GM18498 (cell line): Measurements from ENCODE around the gene TBXA2R.

Source experiments
- ATAC-seq: cut with Tn5 transposase; IDR thresholded peaks from one replicate; pipeline ENCODE4 v1.9.1; 2021; ENCODE audit warnings: mild to moderate bottlenecking, moderate library complexity; ENCODE audit not compliant: unreplicated experiment

The TBXA2R gene

GRCh38 chr19:3620817-3621547, 14.3 kb upstream of the TBXA2R start:
- ATAC-seq, result no peak

- ATAC-seq, result no peak
These were observed 13.6 kb upstream of the TBXA2R start for GRCh38 chr19:3620145-3620816.

- ATAC-seq, result no peak
These were observed 12.9 kb upstream of the TBXA2R start for GRCh38 chr19:3619631-3620012.

GRCh38 chr19:3618811-3619630, 12.3 kb upstream of the TBXA2R start:
- ATAC-seq, result no peak

GRCh38 chr19:3618144-3618810, 11.6 kb upstream of the TBXA2R start:
- ATAC-seq, result no peak

GRCh38 chr19:3617463-3617862, 10.8 kb upstream of the TBXA2R start:
- ATAC-seq, result no peak

- ATAC-seq, result no peak
These were observed 9.0 kb upstream of the TBXA2R start for GRCh38 chr19:3615524-3616135.

- no peak for ATAC-seq
These were observed 8.3 kb upstream of the TBXA2R start for GRCh38 chr19:3614858-3615505.

- no peak for ATAC-seq
These were observed 7.4 kb upstream of the TBXA2R start for GRCh38 chr19:3613818-3614661.

GRCh38 chr19:3612901-3613741, 6.4 kb upstream of the TBXA2R start:
- ATAC-seq, result no peak

GRCh38 chr19:3612330-3612729, 5.7 kb upstream of the TBXA2R start:
- ATAC-seq, result no peak

GRCh38 chr19:3611841-3612240, 5.2 kb upstream of the TBXA2R start:
- ATAC-seq, result no peak

- no peak for ATAC-seq
These were observed 4.4 kb upstream of the TBXA2R start for GRCh38 chr19:3610745-3611717.

GRCh38 chr19:3609779-3610719, 3.4 kb upstream of the TBXA2R start:
- ATAC-seq, result no peak

- no peak for ATAC-seq
These were observed 2.2 kb upstream of the TBXA2R start for GRCh38 chr19:3608750-3609322.

GRCh38 chr19:3608079-3608641, 1.5 kb upstream of the TBXA2R start:
- ATAC-seq, result no peak
